Measurements from ENCODE around the gene SLC6A19. TPM values are rescaled to one million over a fixed set of nuclear protein-coding genes. Genes with fewer than 3 reads are reported as not detected.
"Not testable (repeated sequence)": the region's sequence is repeated elsewhere in the genome, so short reads cannot be mapped to it uniquely, and the experiment has no call there.

Gene SLC6A19
- total RNA-seq, 3 donors from 2014 or later: 0.08 TPM; not detected in 2

DNA sequence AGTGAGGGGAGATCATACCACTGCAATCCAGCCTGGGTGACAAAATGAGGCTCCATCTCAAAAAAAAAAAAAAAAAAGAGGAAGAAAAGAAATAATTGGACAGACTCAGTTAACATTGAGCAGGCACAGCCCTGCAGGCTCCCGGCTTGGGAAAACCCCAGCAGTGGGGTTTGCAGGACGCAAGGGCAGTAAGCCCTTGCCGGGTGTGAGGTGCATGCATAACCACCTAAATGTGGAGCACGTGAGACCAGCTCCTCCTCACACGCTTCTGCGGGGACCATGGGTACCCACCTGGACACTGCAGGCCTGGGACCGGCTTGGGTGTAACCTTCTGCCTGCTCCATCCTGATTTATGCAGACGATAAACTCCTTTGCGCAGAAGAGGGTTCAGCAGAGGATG, 19.0 kb downstream of the SLC6A19 start:
- Mint-ChIP-seq H3K36me3 (ENCODE audit: insufficient read depth) (no peaks in the 10 kb centered on the region), H3K9me3 (no peaks in the 10 kb centered on the region), H3K4me3 (no peak overlapping the region), H3K4me1 (ENCODE audit: low read depth) (no peaks in the 10 kb centered on the region), H3K27me3 (ENCODE audit: low read depth) (peaks cover 5% of the 10 kb centered on the region)
- no peak for ATAC-seq
- no peak for DNase-seq

DNA sequence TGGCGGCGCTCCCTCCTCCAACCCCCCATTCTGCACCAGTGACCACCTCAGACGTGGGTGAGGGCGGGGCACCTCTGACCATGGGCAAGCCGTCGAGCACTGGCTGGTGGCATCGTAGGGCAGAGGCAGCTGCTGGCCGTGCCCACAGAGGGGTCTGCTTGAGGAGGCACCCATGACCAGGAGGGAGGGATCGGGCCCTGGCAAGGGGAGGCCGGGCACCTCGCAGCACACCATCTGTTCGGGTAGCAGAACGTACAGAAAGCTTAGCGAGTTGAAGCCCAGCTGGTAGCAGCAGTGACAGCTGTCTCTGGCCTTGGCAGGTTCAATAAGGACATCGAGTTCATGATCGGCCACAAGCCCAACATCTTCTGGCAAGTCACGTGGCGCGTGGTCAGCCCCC, 19.4 kb downstream of the SLC6A19 start:
- DNase-seq: no peak
- Mint-ChIP-seq H3K4me1 (ENCODE audit: low read depth) (no peaks in the 10 kb centered on the region), H3K27me3 (ENCODE audit: low read depth) (peaks cover 5% of the 10 kb centered on the region), H3K4me3 (no peak overlapping the region), H3K9me3 (no peaks in the 10 kb centered on the region), H3K36me3 (ENCODE audit: insufficient read depth) (no peaks in the 10 kb centered on the region)
- no peak for ATAC-seq

DNA sequence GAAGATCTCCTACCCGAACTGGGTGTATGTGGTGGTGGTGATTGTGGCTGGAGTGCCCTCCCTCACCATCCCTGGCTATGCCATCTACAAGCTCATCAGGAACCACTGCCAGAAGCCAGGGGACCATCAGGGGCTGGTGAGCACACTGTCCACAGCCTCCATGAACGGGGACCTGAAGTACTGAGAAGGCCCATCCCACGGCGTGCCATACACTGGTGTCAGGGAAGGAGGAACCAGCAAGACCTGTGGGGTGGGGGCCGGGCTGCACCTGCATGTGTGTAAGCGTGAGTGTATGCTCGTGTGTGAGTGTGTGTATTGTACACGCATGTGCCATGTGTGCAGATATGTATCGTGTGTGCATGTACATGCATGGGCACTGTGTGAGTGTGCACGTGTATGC, 20.3 kb downstream of the SLC6A19 start:
- H3K4me1 Mint-ChIP-seq (ENCODE audit: low read depth): no peaks in the 10 kb centered on the region
- ATAC-seq (no peak), DNase-seq (no peak)
- H3K36me3 Mint-ChIP-seq (ENCODE audit: insufficient read depth): no peaks in the 10 kb centered on the region
- H3K27me3 Mint-ChIP-seq (ENCODE audit: low read depth): peaks cover 5% of the 10 kb centered on the region
- no peaks in the 10 kb centered on the region for H3K9me3 Mint-ChIP-seq
- H3K4me3 Mint-ChIP-seq: no peak overlapping the region

DNA sequence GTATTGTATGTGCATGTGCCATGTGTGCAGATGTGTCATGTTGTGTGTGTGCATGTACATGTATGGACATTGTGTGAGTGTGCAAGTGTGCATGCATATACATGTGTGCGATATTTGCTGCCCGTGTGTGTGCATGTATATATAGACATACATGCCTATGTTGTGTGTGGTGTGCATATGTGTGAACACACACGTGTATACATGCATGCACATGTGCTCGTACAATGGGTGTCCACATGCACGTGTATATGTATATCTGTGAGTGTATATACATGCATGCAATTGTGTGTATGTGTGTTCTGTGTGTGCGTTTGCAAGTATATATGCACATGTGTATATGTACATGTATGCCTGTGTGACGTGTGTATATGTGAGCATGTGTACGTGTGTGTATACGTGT, 20.8 kb downstream of the SLC6A19 start:
- H3K9me3 Mint-ChIP-seq: no peaks in the 10 kb centered on the region
- no peak for ATAC-seq
- peaks cover 5% of the 10 kb centered on the region for H3K27me3 Mint-ChIP-seq (ENCODE audit: low read depth)
- no peaks in the 10 kb centered on the region for H3K4me1 Mint-ChIP-seq (ENCODE audit: low read depth)
- no peak overlapping the region for H3K4me3 Mint-ChIP-seq
- DNase-seq: no peak
- H3K36me3 Mint-ChIP-seq (ENCODE audit: insufficient read depth): no peaks in the 10 kb centered on the region

DNA sequence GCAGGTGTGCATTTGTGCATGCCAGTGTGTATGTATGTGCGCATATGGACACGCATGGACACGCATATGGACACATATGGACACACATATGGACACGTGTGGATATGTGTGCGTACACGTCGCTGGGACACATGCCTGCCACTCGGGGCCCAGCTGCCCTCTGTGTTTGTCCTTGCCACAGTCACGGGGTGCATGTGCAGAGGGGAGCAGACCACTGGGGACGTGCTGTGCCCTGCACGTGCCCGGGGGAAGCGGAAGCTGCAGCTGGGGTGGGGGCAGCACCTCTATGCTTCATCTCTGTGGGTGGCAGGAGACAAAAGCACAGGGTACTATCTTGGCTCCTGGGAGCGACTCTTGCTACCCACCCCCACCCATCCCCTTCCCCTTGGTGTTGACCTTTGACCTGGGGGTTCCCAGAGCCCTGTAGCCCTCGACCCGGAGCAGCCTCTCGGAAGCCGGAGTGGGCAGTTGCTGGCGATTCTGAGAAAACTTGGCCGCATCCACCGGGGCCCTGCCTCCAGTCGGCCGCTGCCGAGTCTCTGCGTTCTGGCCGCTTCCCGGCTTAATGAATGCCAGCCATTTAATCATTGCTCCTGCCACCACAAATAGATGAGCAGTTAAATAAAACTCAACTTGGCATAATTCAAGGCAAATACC, 21.4 kb downstream of the SLC6A19 start:
- peaks cover 5% of the 10 kb centered on the region for H3K27me3 Mint-ChIP-seq (ENCODE audit: low read depth)
- no peak overlapping the region for H3K4me3 Mint-ChIP-seq
- ATAC-seq: no peak
- DNase-seq: no peak
- no peaks in the 10 kb centered on the region for H3K36me3 Mint-ChIP-seq (ENCODE audit: insufficient read depth)
- H3K9me3 Mint-ChIP-seq: no peaks in the 10 kb centered on the region
- no peaks in the 10 kb centered on the region for H3K4me1 Mint-ChIP-seq (ENCODE audit: low read depth)

- H3K4me3 Mint-ChIP-seq: no peak overlapping the region
- H3K4me1 Mint-ChIP-seq (ENCODE audit: low read depth): no peaks in the 10 kb centered on the region
- H3K9me3 Mint-ChIP-seq: no peaks in the 10 kb centered on the region
- ATAC-seq (no peak), DNase-seq (no peak)
- peaks cover 5% of the 10 kb centered on the region for H3K27me3 Mint-ChIP-seq (ENCODE audit: low read depth)
- no peaks in the 10 kb centered on the region for H3K36me3 Mint-ChIP-seq (ENCODE audit: insufficient read depth)
Observed at GRCh38 chr5:1223278-1223670, 21.9 kb downstream of the SLC6A19 start.

- Mint-ChIP-seq H3K4me1 (ENCODE audit: low read depth) (no peaks in the 10 kb centered on the region), H3K36me3 (ENCODE audit: insufficient read depth) (no peaks in the 10 kb centered on the region), H3K27me3 (ENCODE audit: low read depth) (peaks cover 14% of the 10 kb centered on the region), H3K4me3 (no peak overlapping the region), H3K9me3 (no peaks in the 10 kb centered on the region)
- ATAC-seq (no peak), DNase-seq (no peak)
Observed at GRCh38 chr5:1224631-1225030, 23.2 kb downstream of the SLC6A19 start.

GRCh38 chr5:1225081-1225480, 23.7 kb downstream of the SLC6A19 start, which contains the start of gene SLC6A18:
SLC6A18 (plus strand) TSS chr5:1225381; CDS start chr5:1225478, 97 bp downstream.
- Mint-ChIP-seq H3K4me1 (ENCODE audit: low read depth) (no peaks in the 10 kb centered on the region), H3K36me3 (ENCODE audit: insufficient read depth) (no peaks in the 10 kb centered on the region), H3K4me3 (no peak within 1 kb of the TSS), H3K27me3 (ENCODE audit: low read depth) (peaks cover 17% of the 10 kb centered on the region), H3K9me3 (no peaks in the 10 kb centered on the region)
- DNase-seq (no peak), ATAC-seq (no peak)

DNA sequence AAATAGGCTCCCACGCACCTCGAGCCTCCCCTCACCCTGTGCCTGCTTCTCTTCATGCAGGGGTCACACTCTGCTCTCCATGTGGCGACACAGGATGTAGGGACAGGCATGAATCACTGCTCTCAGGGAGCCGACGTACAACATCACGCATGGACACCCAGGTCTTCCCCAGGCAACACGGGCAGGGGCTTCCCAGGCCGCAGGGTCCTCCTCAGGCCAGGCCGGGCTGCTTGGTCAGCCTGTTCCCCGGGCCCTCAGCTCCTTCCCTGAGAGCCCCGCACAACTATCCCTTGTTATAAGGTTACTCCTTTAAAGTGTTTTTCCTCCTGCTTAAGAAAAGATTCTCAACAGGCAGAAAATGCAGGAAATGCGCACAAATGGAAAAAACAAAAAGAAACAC, 24.8 kb downstream of the SLC6A19 start:
- DNase-seq (no peak), ATAC-seq (no peak)
- peaks cover 21% of the 10 kb centered on the region for H3K27me3 Mint-ChIP-seq (ENCODE audit: low read depth)
- H3K36me3 Mint-ChIP-seq (ENCODE audit: insufficient read depth): no peaks in the 10 kb centered on the region
- no peaks in the 10 kb centered on the region for H3K4me1 Mint-ChIP-seq (ENCODE audit: low read depth)
- H3K9me3 Mint-ChIP-seq: no peaks in the 10 kb centered on the region
- no peak overlapping the region for H3K4me3 Mint-ChIP-seq

DNA sequence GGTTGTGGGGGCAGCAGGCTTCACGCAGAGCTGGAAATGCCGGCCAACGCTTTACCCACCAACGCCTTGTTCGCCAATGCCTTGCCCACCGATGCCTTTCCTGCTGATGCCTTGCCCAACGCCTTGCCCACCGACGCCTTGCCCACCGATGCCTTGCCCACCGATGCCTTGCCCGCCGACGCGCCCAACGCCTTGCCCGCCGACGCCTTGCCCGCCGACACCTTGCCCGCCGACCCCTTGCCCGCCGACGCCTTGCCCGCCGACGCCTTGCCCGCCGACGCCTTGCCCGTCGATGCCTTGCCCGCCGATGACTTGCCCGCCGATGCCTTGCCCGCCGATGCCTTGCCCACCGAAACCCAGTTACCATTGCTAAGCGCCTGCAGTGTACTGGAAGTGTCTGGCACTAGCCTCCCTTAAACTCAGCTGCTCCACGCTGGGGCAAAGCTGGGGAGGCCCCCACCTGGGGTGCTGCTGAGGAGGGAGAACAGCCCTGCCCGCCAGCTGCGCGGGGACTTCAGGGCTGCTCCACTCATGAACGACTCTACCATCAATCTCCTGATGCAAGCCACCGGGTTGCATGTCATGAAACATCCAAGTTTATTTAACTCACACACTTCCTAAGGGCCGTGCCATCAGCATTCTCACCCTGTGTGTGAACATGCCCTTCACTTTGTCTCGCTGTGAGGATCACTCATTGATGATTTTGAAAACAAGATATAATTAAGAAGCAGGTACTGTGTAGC, 25.6 kb downstream of the SLC6A19 start:
- DNase-seq: no peak
- H3K4me1 Mint-ChIP-seq (ENCODE audit: low read depth): no peaks in the 10 kb centered on the region
- H3K4me3 Mint-ChIP-seq: no peak overlapping the region
- ATAC-seq: no peak
- no peaks in the 10 kb centered on the region for H3K9me3 Mint-ChIP-seq
- H3K27me3 Mint-ChIP-seq (ENCODE audit: low read depth): peaks cover 21% of the 10 kb centered on the region
- H3K36me3 Mint-ChIP-seq (ENCODE audit: insufficient read depth): no peaks in the 10 kb centered on the region

DNA sequence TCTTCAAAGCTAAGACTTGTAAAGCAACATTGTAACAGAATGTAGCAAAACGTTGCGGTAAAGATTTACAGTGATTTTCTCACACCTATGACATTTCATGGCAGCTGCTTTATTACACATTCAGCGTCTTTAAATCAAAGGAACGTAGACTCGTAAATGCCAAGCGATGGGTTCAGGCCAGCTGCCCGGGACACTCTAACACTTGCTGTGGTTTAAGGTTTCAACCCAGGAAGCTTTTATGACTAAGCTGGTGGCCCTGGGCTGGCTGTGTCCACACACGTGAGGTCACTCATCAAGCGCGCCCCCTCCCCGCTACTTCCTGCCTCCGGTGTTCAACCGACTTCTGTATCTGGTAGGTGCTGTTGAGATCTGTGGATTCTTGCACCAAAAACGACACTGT, 26.3 kb downstream of the SLC6A19 start:
- Mint-ChIP-seq H3K9me3 (no peaks in the 10 kb centered on the region), H3K27me3 (ENCODE audit: low read depth) (peaks cover 21% of the 10 kb centered on the region), H3K36me3 (ENCODE audit: insufficient read depth) (no peaks in the 10 kb centered on the region), H3K4me3 (no peak overlapping the region), H3K4me1 (ENCODE audit: low read depth) (no peaks in the 10 kb centered on the region)
- no peak for DNase-seq
- ATAC-seq: no peak

DNA sequence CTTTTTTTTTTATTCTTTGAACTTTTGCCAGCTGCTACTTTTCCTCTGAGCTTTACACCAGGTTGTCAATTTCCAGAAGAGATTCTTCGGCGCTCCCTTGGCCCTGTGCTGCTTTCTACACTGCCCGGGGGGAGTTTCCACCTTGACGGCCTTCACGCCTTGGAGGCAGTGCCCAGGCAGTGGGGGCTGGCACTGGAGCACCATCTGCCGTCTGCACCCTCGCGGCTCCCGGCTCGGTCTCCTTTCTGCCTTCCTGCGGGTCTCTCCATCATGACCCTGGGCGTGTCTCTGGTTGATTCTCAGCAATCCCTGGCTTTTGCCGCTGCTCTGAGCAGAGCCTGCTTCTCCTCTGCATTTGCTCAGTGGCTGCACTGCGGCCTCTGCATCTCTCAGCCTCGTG, 26.7 kb downstream of the SLC6A19 start:
- H3K4me1 Mint-ChIP-seq (ENCODE audit: low read depth): no peaks in the 10 kb centered on the region
- H3K4me3 Mint-ChIP-seq: no peak overlapping the region
- H3K9me3 Mint-ChIP-seq: no peaks in the 10 kb centered on the region
- peaks cover 21% of the 10 kb centered on the region for H3K27me3 Mint-ChIP-seq (ENCODE audit: low read depth)
- H3K36me3 Mint-ChIP-seq (ENCODE audit: insufficient read depth): no peaks in the 10 kb centered on the region
- DNase-seq (no peak), ATAC-seq (no peak)

DNA sequence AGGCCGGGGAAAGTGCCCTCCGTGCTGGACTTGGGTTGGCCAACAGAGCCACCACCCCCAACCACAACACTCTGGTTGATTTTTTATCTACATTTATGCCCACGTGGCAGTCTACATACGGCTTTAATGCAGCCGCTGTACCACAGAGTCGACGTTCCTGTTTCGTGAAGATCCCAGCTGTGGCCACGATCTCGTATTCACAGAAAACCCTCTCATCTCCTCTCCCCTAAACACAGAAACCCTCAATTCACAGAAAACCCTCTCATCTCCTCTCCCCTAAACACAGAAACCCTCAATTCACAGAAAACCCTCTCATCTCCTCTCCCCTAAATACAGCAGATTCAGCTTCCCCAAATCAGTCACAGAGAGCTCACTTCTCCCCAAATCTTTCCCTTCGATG, 27.6 kb downstream of the SLC6A19 start:
- not testable (repeated sequence) for H3K4me1 Mint-ChIP-seq (ENCODE audit: low read depth); ATAC-seq; H3K36me3 Mint-ChIP-seq (ENCODE audit: insufficient read depth); DNase-seq; H3K4me3 Mint-ChIP-seq; H3K9me3 Mint-ChIP-seq
- H3K27me3 Mint-ChIP-seq (ENCODE audit: low read depth): peaks cover 21% of the 10 kb centered on the region

- no peak overlapping the region for H3K4me3 Mint-ChIP-seq
- H3K9me3 Mint-ChIP-seq: no peaks in the 10 kb centered on the region
- no peaks in the 10 kb centered on the region for H3K4me1 Mint-ChIP-seq (ENCODE audit: low read depth)
- DNase-seq (no peak), ATAC-seq (no peak)
- peaks cover 21% of the 10 kb centered on the region for H3K27me3 Mint-ChIP-seq (ENCODE audit: low read depth)
- no peaks in the 10 kb centered on the region for H3K36me3 Mint-ChIP-seq (ENCODE audit: insufficient read depth)
Observed at GRCh38 chr5:1229822-1230221, 28.4 kb downstream of the SLC6A19 start.

GRCh38 chr5:1230551-1230950, 29.2 kb downstream of the SLC6A19 start:
- no peaks in the 10 kb centered on the region for H3K36me3 Mint-ChIP-seq (ENCODE audit: insufficient read depth)
- H3K27me3 Mint-ChIP-seq (ENCODE audit: low read depth): peaks cover 21% of the 10 kb centered on the region
- peaks cover under 1% of the 10 kb centered on the region for H3K9me3 Mint-ChIP-seq
- no peak for ATAC-seq
- no peak for DNase-seq
- H3K4me3 Mint-ChIP-seq: no peak overlapping the region
- H3K4me1 Mint-ChIP-seq (ENCODE audit: low read depth): no peaks in the 10 kb centered on the region
